Neural progenitor cell (in vitro differentiated cells): Measurements from ENCODE around the gene PRSS12. TPM values are rescaled to one million over a fixed set of nuclear protein-coding genes. Genes with fewer than 3 reads are reported as not detected.

Source experiments
- DNase-seq: peaks from one replicate; pipeline ENCODE4 v3.0.0-alpha.2; 2016; ENCODE audit warnings: low spot score
- H2AFZ ChIP-seq: fragments of 200-600 bp; sonication (generic); replicated peaks from 2 replicates; pipeline ENCODE4 v1.6.1; 2016; ENCODE audit warnings: antibody characterized with exemption
- H3F3A ChIP-seq: fragments of 200-600 bp; sonication (generic); 2 replicates; pipeline ENCODE4 v1.6.1; 2016; ENCODE audit warnings: antibody characterized with exemption, low read depth
- H3K27ac ChIP-seq: fragments of 200-600 bp; sonication (generic); 2 replicates; pipeline ENCODE4 v1.5.1; 2016; ENCODE audit warnings: mild to moderate bottlenecking
- H3K27me3 ChIP-seq: fragments of 200-600 bp; sonication (generic); 2 replicates; pipeline ENCODE4 v1.6.1; 2016; ENCODE audit warnings: mild to moderate bottlenecking, moderate library complexity
- H3K36me3 ChIP-seq: fragments of 200-600 bp; sonication (generic); 2 replicates; pipeline ENCODE4 v1.5.1; 2016
- H3K4me1 ChIP-seq: fragments of 200-600 bp; sonication (generic); 2 replicates; pipeline ENCODE4 v1.6.1; 2016; ENCODE audit warnings: mixed run types
- H3K4me2 ChIP-seq: fragments of 200-600 bp; sonication (generic); 2 replicates; pipeline ENCODE4 v1.6.1; 2016
- H3K4me3 ChIP-seq: fragments of 200-600 bp; sonication (generic); 2 replicates; pipeline ENCODE4 v1.5.1; 2016
- H3K79me2 ChIP-seq: fragments of 200-600 bp; sonication (generic); 2 replicates; pipeline ENCODE4 v1.6.1; 2016; ENCODE audit warnings: low read depth
- H3K9ac ChIP-seq: fragments of 200-600 bp; sonication (generic); 2 replicates; pipeline ENCODE4 v1.6.1; 2016
- H3K9me3 ChIP-seq: fragments of 200-600 bp; sonication (generic); 2 replicates; pipeline ENCODE4 v1.5.1; 2016; ENCODE audit warnings: low read depth
- H4K20me1 ChIP-seq: fragments of 200-600 bp; sonication (generic); 2 replicates; pipeline ENCODE4 v1.6.1; 2016; ENCODE audit warnings: low read depth
- H3K27ac Mint-ChIP-seq: 3 replicates; pipeline ENCODE4 v1.8.0; 2021; ENCODE audit warnings: mixed read lengths
- H3K27me3 Mint-ChIP-seq: 2 replicates; pipeline ENCODE4 v1.8.0; 2022; ENCODE audit warnings: low read depth, mild to moderate bottlenecking, inconsistent platforms, moderate library complexity, mixed read lengths; ENCODE audit not compliant: insufficient read depth
- H3K36me3 Mint-ChIP-seq: 3 replicates; pipeline ENCODE4 v1.8.0; 2021; ENCODE audit warnings: mixed read lengths
- H3K4me1 Mint-ChIP-seq: 3 replicates; pipeline ENCODE4 v1.8.0; 2021; ENCODE audit warnings: mixed read lengths
- H3K4me3 Mint-ChIP-seq: 3 replicates; pipeline ENCODE4 v1.8.0; 2021; ENCODE audit warnings: mild to moderate bottlenecking, moderate library complexity, mixed read lengths
- H3K9me3 Mint-ChIP-seq: 3 replicates; pipeline ENCODE4 v1.8.0; 2020; ENCODE audit warnings: mixed read lengths
- EZH2 ChIP-seq: fragments of 200-600 bp; sonication (generic); IDR thresholded peaks from 2 replicates; pipeline ENCODE4 v1.6.1; 2017; ENCODE audit warnings: antibody characterized with exemption, mild to moderate bottlenecking, moderate library complexity
- EZH2phosphoT487 ChIP-seq: fragments of 200-600 bp; sonication (generic); IDR thresholded peaks from 2 replicates; pipeline ENCODE4 v1.6.1; 2017; ENCODE audit warnings: antibody characterized with exemption
- total RNA-seq: library from RNA; depleted of rRNA; stranded (reverse); fragments of >200 nt; gene quantifications from 2 replicates; pipeline ENCODE4 v1.2.3, GENCODE V29; 2015; ENCODE audit warnings: low replicate concordance
- TF ChIP-seq, protein P1 (sequence below): fragments of 200-600 bp; sonication (generic); IDR thresholded peaks from 2 replicates; pipeline ENCODE4 v1.5.1; 2017; ENCODE audit warnings: antibody characterized with exemption, mild to moderate bottlenecking

The PRSS12 gene
- total RNA-seq, 1 donor from 2014 or later, result 1.9 TPM

GRCh38 chr4:118282692-118283091 lies 70.1 kb downstream of the PRSS12 start:
- peaks cover 13% of the 10 kb centered on the region for H4K20me1 ChIP-seq
- no peaks in the 10 kb centered on the region for H3K36me3 Mint-ChIP-seq
- H3K27me3 ChIP-seq, result no peaks in the 10 kb centered on the region
- no peaks in the 10 kb centered on the region for H3K9me3 Mint-ChIP-seq
- no peaks in the 10 kb centered on the region for H3K36me3 ChIP-seq
- peaks cover 28% of the 10 kb centered on the region for H3K4me1 Mint-ChIP-seq
- no peak overlapping the region for H3K4me3 ChIP-seq
- no peak overlapping the region for H3K4me2 ChIP-seq
- peaks cover 18% of the 10 kb centered on the region for H3K79me2 ChIP-seq
- peaks cover 38% of the 10 kb centered on the region for H3F3A ChIP-seq
- no peak overlapping the region for H3K4me3 Mint-ChIP-seq
- no peak for TF ChIP-seq EZH2
- TF ChIP-seq EZH2phosphoT487, result no peak
- TF ChIP-seq, protein P1, sequence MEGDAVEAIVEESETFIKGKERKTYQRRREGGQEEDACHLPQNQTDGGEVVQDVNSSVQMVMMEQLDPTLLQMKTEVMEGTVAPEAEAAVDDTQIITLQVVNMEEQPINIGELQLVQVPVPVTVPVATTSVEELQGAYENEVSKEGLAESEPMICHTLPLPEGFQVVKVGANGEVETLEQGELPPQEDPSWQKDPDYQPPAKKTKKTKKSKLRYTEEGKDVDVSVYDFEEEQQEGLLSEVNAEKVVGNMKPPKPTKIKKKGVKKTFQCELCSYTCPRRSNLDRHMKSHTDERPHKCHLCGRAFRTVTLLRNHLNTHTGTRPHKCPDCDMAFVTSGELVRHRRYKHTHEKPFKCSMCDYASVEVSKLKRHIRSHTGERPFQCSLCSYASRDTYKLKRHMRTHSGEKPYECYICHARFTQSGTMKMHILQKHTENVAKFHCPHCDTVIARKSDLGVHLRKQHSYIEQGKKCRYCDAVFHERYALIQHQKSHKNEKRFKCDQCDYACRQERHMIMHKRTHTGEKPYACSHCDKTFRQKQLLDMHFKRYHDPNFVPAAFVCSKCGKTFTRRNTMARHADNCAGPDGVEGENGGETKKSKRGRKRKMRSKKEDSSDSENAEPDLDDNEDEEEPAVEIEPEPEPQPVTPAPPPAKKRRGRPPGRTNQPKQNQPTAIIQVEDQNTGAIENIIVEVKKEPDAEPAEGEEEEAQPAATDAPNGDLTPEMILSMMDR, result no peak
- H3K27me3 Mint-ChIP-seq, result peaks cover 2% of the 10 kb centered on the region
- H3K4me1 ChIP-seq, result peaks cover 17% of the 10 kb centered on the region
- H3K27ac Mint-ChIP-seq, result no peak overlapping the region
- no peak overlapping the region for H3K9ac ChIP-seq
- H3K9me3 ChIP-seq, result no peaks in the 10 kb centered on the region
- DNase-seq, result no peak
- no peak overlapping the region for H2AFZ ChIP-seq
- no peak overlapping the region for H3K27ac ChIP-seq

- peak; percentile 43 for DNase-seq
- Mint-ChIP-seq H3K36me3 (no peaks in the 10 kb centered on the region), H3K27ac (no peak overlapping the region), H3K4me1 (peaks cover 28% of the 10 kb centered on the region), H3K4me3 (no peak overlapping the region), H3K9me3 (no peaks in the 10 kb centered on the region), H3K27me3 (peaks cover 2% of the 10 kb centered on the region)
- Histone ChIP-seq H2AFZ (no peak overlapping the region), H3K9ac (no peak overlapping the region), H3K27ac (no peak overlapping the region), H3K9me3 (no peaks in the 10 kb centered on the region), H4K20me1 (peaks cover 13% of the 10 kb centered on the region), H3K4me3 (no peak overlapping the region), H3F3A (peaks cover 38% of the 10 kb centered on the region), H3K79me2 (peaks cover 18% of the 10 kb centered on the region), H3K36me3 (no peaks in the 10 kb centered on the region), H3K4me2 (peak overlapping the region; percentile 15), H3K4me1 (peaks cover 17% of the 10 kb centered on the region), H3K27me3 (no peaks in the 10 kb centered on the region)
- TF ChIP-seq, protein P1, result no peak
- TF ChIP-seq EZH2, result no peak
- no peak for TF ChIP-seq EZH2phosphoT487
These were observed 71.0 kb downstream of the PRSS12 start for GRCh38 chr4:118281611-118282442.

GRCh38 chr4:118280501-118281218 lies 72.1 kb downstream of the PRSS12 start:
- H3K27me3 ChIP-seq, result no peaks in the 10 kb centered on the region
- peaks cover 38% of the 10 kb centered on the region for H3F3A ChIP-seq
- DNase-seq, result peak; percentile 70
- H3K4me1 Mint-ChIP-seq, result peaks cover 24% of the 10 kb centered on the region
- H3K4me3 Mint-ChIP-seq, result no peak overlapping the region
- peaks cover 17% of the 10 kb centered on the region for H3K4me1 ChIP-seq
- no peaks in the 10 kb centered on the region for H3K36me3 Mint-ChIP-seq
- H3K9me3 ChIP-seq, result no peaks in the 10 kb centered on the region
- no peaks in the 10 kb centered on the region for H3K36me3 ChIP-seq
- H2AFZ ChIP-seq, result no peak overlapping the region
- peak overlapping the region; percentile 84 for H3K4me2 ChIP-seq
- H4K20me1 ChIP-seq, result peaks cover 13% of the 10 kb centered on the region
- peaks cover 18% of the 10 kb centered on the region for H3K79me2 ChIP-seq
- H3K27ac Mint-ChIP-seq, result no peak overlapping the region
- no peak for TF ChIP-seq EZH2phosphoT487
- TF ChIP-seq, protein P1, result peak; percentile 80
- H3K27me3 Mint-ChIP-seq, result peaks cover 2% of the 10 kb centered on the region
- no peaks in the 10 kb centered on the region for H3K9me3 Mint-ChIP-seq
- no peak overlapping the region for H3K27ac ChIP-seq
- no peak overlapping the region for H3K9ac ChIP-seq
- H3K4me3 ChIP-seq, result peak overlapping the region; percentile 73
